Measurements from ENCODE around the gene FGF2. TPM values are rescaled to one million over a fixed set of nuclear protein-coding genes. Genes with fewer than 3 reads are reported as not detected.

The FGF2 gene
- total and polyA plus RNA-seq, 4 donors = 0.52 to 1.4 (median 0.98) TPM

- WGBS = 70% methylated on average over 4 of the region's 4 CpGs
- Histone ChIP-seq H3K27ac (ENCODE audit: low read depth in 1 of 2, low read length in 2 of 2) (no peak overlapping the region), H3K27me3 (ENCODE audit: control insufficient read depth in 4 of 4, insufficient read depth in 4 of 4, low read length in 3 of 4) (no peaks in the 10 kb centered on the region), H3K9ac (ENCODE audit: low read depth in 1 of 2, low read length in 2 of 2) (no peak overlapping the region), H3K9me3 (ENCODE audit: control insufficient read depth in 4 of 4, low read length in 3 of 4) (no peaks in the 10 kb centered on the region), H3K4me3 (ENCODE audit: low read depth in 1 of 3, low read length in 3 of 3) (no peak overlapping the region), H3K36me3 (ENCODE audit: control insufficient read depth in 4 of 4, insufficient read depth in 3 of 4, low read depth in 1 of 4, low read length in 3 of 4) (no peaks in the 10 kb centered on the region), H3K4me1 (ENCODE audit: control insufficient read depth in 4 of 4, insufficient read depth in 4 of 4, low read length in 3 of 4) (peaks cover 0 to 2% (median 0%) of the 10 kb centered on the region in 4 donors)
- TF ChIP-seq JUND (IDR thresholded peaks at IDR 0.05) = peak; percentile 78 to 80
- TF ChIP-seq RAD21 (IDR thresholded peaks at IDR 0.05) = no peak
- TF ChIP-seq GABPA (IDR thresholded peaks at IDR 0.05 in 1 of 2, conservative IDR thresholded peaks at IDR 0.05 in 1 of 2) = no peak
- TF ChIP-seq RXRA (IDR thresholded peaks at IDR 0.05) = peak in 1 of 2 donors; percentile 14
- no peak for TF ChIP-seq ZBTB33 (IDR thresholded peaks at IDR 0.05)
- TF ChIP-seq TAF1 (conservative IDR thresholded peaks at IDR 0.05) = no peak
- TF ChIP-seq NR2F2 (IDR thresholded peaks at IDR 0.05) = no peak
- TF ChIP-seq, protein P1, sequence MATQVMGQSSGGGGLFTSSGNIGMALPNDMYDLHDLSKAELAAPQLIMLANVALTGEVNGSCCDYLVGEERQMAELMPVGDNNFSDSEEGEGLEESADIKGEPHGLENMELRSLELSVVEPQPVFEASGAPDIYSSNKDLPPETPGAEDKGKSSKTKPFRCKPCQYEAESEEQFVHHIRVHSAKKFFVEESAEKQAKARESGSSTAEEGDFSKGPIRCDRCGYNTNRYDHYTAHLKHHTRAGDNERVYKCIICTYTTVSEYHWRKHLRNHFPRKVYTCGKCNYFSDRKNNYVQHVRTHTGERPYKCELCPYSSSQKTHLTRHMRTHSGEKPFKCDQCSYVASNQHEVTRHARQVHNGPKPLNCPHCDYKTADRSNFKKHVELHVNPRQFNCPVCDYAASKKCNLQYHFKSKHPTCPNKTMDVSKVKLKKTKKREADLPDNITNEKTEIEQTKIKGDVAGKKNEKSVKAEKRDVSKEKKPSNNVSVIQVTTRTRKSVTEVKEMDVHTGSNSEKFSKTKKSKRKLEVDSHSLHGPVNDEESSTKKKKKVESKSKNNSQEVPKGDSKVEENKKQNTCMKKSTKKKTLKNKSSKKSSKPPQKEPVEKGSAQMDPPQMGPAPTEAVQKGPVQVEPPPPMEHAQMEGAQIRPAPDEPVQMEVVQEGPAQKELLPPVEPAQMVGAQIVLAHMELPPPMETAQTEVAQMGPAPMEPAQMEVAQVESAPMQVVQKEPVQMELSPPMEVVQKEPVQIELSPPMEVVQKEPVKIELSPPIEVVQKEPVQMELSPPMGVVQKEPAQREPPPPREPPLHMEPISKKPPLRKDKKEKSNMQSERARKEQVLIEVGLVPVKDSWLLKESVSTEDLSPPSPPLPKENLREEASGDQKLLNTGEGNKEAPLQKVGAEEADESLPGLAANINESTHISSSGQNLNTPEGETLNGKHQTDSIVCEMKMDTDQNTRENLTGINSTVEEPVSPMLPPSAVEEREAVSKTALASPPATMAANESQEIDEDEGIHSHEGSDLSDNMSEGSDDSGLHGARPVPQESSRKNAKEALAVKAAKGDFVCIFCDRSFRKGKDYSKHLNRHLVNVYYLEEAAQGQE (IDR thresholded peaks at IDR 0.05) = no peak
- TF ChIP-seq, protein P2, sequence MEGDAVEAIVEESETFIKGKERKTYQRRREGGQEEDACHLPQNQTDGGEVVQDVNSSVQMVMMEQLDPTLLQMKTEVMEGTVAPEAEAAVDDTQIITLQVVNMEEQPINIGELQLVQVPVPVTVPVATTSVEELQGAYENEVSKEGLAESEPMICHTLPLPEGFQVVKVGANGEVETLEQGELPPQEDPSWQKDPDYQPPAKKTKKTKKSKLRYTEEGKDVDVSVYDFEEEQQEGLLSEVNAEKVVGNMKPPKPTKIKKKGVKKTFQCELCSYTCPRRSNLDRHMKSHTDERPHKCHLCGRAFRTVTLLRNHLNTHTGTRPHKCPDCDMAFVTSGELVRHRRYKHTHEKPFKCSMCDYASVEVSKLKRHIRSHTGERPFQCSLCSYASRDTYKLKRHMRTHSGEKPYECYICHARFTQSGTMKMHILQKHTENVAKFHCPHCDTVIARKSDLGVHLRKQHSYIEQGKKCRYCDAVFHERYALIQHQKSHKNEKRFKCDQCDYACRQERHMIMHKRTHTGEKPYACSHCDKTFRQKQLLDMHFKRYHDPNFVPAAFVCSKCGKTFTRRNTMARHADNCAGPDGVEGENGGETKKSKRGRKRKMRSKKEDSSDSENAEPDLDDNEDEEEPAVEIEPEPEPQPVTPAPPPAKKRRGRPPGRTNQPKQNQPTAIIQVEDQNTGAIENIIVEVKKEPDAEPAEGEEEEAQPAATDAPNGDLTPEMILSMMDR (IDR thresholded peaks at IDR 0.05; ENCODE audit: low read depth, low read length, missing input control) = no peak
- TF ChIP-seq, protein P3, sequence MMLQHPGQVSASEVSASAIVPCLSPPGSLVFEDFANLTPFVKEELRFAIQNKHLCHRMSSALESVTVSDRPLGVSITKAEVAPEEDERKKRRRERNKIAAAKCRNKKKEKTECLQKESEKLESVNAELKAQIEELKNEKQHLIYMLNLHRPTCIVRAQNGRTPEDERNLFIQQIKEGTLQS (IDR thresholded peaks at IDR 0.05) = peak; percentile 69
- no peak for TF ChIP-seq FOXA1 (IDR thresholded peaks at IDR 0.05)
- TF ChIP-seq HNF4A (conservative IDR thresholded peaks at IDR 0.05) = no peak
- TF ChIP-seq FOXA2 (IDR thresholded peaks at IDR 0.05) = no peak
- no peak for TF ChIP-seq EGR1 (IDR thresholded peaks at IDR 0.05; ENCODE audit: low read depth in 2 of 2)
- no peak for TF ChIP-seq SP1 (IDR thresholded peaks at IDR 0.05)
- no peak for TF ChIP-seq MAX (IDR thresholded peaks at IDR 0.05)
- TF ChIP-seq HNF4G (IDR thresholded peaks at IDR 0.05) = no peak
- TF ChIP-seq YY1 (IDR thresholded peaks at IDR 0.05) = no peak
- DNase-seq (ENCODE audit: low spot score) = no peak
These were observed 47.4 kb downstream of the FGF2 start for GRCh38 chr4:122873821-122874593.

All from liver (tissue), 9 donors.